Right renal cortex interstitium (tissue), 3 donors: ENCODE measurements around the gene AFMID. TPM values are rescaled to one million over a fixed set of nuclear protein-coding genes. Genes with fewer than 3 reads are reported as not detected.
"Not testable (repeated sequence)": the region's sequence is repeated elsewhere in the genome, so short reads cannot be mapped to it uniquely, and the experiment has no call there.

Source experiments
- DNase-seq, 3 donors: peaks; one replicate each; pipeline ENCODE4 v3.0.0-alpha.2; 2013; ENCODE audit warnings: low read depth in 3 of 3, low spot score in 2 of 3
- polyA plus RNA-seq, 3 donors: library from polyadenylated mRNA; unstranded; fragments of 120-200 nt; gene quantifications; one replicate each; pipeline ENCODE4 v1.2.1, GENCODE V29; 2013; ENCODE audit not compliant: insufficient read length in 3 of 3

Gene AFMID
- polyA plus RNA-seq: 10 to 100 TPM; 59.5 to 64.2 (median 60.5) TPM

- DNase-seq: peak; percentile 90 to 93 (median 92)
Measured at GRCh38 chr17:78186692-78187595, at the start of gene AFMID, which contains the start of gene TK1. Gene AFMID, plus strand, starts transcription at chr17:78187362. Its CDS starts 9 bp downstream, at chr17:78187371. Gene TK1, minus strand, starts transcription at chr17:78187052. Its CDS starts 58 bp downstream, at chr17:78186994.

DNA sequence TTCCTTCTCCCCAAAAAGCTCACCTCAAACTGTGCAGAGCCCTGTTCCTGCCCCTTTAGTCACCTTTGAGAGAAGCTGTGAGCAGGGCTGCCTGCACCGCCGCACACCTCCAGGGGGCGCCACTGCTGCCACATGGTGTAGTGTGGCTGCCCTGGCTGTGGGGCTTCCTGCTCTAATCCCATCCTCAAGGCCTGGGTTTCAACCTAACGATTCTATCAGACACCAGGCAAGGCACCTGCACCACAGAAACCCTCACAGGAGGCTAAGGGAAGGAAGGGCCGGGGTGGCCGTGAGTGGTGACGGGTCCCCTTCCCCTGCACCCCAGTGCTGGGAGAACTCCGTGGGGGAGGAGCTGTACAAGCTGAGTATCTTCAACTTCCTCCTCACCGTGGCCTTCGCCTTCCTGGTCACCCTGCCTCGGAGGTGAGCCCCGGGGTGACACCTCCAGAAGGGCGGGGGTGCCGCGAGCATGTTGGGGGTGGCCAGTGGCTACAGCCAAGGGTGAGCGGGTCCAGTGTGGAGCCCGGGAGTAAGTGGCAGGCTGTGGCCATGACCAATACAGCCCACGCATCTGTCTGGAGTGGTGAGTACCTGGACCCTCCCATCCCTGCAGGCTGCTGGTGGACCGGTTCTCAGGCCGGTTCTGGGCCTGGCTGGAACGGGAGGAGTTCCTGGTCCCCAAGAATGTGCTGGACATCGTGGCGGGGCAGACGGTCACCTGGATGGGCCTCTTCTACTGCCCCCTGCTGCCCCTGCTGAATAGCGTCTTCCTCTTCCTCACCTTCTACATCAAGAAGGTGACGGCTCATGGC is 49.6 kb upstream of the AFMID start:
- no peak for DNase-seq

GRCh38 chr17:78138204-78139060 is 48.7 kb upstream of the AFMID start:
- no peak for DNase-seq

GRCh38 chr17:78139861-78140168 is 47.3 kb upstream of the AFMID start:
- DNase-seq: not testable (repeated sequence)

DNA sequence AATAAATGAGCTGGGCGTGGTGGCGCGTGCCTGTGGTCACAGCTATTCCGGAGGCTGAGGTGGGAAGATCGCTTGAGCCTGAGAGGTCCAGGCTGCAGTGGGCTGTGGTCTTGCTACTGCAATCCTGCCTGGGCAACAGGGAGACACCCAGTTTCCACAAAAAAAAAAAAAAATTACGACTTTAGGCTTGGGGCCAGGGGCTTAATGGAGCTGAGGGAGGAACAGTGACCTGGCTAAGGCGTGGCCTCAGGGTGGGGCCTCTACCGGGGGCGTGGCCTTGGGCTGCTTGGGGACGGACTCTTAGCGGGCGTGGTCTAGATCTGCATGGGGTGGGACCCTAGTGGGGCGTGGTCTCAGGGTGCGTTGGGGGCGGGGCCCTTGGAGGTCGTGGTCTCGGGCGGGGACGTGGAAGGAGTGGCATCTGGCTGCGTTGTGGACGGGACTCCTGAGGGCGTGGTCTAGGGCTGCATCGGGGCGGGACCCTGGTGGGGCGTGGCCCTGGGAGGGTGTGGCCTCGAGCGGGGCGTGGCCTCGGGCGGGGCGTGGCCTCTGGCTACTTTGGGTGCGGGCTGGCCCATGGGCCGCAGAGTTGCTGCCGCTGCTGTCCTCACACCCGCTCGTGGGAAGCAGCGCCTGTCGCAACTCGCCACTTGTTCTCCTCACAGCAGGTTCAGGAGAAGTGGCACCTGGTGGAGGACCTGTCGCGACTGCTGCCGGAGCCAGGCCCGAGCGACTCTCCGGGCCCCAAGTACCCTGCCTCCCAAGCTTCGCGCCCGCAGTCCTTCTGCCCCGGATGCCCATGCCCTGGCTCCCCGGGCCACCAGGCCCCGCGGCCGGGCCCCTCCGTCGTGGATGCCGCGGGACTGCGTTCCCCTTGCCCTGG is 46.8 kb upstream of the AFMID start:
- no peak for DNase-seq

DNA sequence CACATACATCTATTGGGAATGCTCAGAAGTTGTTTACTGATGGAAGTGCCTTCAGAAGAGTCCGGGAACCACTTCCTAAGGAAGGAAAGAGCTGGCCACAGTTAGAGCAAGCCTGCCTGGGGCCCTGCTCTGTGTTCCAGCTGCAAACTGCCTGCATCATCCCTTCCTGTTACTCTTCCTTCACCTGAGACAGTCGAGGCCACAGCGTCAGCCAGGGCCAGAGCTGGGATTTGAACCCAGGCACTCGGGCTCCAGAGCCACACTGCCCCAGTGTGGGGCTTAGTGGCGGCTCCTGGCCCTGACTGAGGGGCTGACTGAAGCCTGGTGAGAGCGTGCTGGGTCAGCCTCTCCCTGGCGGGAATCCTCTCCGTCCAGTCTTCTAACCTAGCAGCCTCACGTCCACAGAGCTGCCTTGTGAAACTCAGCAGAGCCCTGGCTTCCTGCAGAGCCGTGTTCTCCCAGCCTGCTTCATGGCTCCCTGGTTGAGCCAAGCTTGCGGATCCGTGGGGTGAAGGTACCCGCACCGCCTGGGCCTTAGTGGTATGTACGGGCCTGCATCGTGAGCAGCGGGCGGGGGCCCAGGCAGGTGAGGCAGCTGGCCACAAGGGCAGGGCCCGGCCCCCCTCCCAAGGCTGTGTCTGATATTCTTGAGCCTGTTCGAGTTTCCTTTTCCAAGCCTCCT is 45.6 kb upstream of the AFMID start:
- no peak for DNase-seq

DNA sequence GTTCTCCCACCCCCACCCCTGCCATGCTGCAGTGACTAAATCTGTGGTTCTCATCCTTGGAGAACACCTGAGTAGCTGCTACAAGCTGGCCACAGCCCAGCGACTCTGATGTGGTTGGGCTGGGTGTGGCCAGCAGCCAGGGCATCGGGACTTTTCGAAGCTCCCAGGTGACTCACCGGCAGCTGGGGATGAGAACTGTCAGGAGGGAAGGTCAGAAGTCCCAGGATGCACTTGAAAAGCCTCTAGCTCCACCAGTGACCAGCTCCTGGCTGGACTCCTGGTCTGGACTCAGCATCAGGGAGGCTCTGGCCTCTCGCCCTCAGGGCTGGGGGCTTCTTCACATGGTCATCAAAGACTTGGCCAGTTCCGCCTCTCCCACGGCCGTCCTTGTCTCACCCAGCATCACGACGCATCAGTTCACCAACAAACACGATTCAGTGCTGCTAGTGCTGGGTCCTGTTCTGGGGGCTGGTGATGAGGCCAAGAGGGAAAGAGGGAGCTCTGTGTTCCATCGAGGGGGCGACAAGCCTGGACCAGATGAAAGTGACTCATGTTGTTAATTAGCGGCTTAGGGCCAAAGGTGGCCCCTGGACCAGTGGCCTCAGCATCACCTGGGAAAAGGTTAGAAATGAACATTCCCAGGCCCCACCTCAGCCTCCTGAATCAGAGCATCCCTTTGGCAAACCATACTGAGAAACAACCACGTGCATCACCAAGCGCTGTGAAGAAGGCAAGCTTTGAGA is 44.9 kb upstream of the AFMID start:
- no peak for DNase-seq

GRCh38 chr17:78143214-78144146 is 43.7 kb upstream of the AFMID start:
- no peak for DNase-seq

- DNase-seq: no peak
Measured at GRCh38 chr17:78144147-78144719, 42.9 kb upstream of the AFMID start.

- DNase-seq: no peak
Measured at GRCh38 chr17:78144736-78145641, 42.2 kb upstream of the AFMID start.

DNA sequence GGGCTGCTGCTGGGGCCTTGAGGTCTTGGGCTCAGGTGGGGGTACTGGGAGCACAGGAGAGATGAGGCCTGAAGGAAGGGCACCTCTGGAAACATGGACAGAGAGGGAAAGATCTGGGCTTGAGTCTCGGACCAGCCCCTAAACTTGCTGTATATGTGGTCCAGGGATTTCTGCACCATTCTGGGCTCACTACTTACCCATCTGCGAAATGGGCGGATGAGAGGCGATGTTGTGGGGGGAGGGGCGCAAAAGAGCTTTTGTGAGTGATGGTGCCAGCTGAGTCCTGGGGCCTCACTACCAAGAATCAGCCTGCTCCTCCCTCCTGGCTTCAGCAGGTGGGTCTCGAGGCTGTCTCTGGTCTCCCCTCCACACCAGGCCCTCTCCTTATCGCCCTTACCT is 40.7 kb upstream of the AFMID start:
- DNase-seq: no peak

GRCh38 chr17:78146881-78147280 is 40.3 kb upstream of the AFMID start:
- no peak for DNase-seq

GRCh38 chr17:78147315-78147998 is 39.7 kb upstream of the AFMID start:
- DNase-seq: no peak

GRCh38 chr17:78148286-78149016 is 38.7 kb upstream of the AFMID start:
- DNase-seq: no peak

DNA sequence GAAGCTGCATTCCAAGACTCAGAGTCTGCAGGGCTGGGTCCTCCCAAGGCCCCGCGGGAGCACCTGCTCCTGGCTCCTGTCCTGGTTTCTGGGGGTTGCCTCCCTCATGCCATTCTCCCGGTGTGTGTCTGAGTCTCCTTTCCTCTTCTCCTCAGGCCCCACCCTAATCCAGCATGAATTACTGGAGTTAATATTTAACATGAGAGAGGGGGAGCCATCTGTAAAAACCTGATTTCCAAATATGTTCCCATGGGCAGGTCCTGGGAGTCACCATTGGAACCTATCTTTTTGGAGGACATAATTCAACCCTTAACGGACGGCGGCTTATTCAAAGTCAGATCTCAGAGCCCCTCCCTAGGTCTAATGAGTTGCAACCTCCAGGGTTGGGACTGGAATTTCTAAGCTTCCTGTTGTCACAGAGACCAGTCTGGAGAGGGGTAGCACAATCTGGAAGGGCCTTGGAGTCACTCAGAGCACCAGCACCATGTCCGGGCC is 35.6 kb upstream of the AFMID start:
- no peak for DNase-seq
